Panc1 (cell line): Measurements from ENCODE around the gene C12orf42. TPM values are rescaled to one million over a fixed set of nuclear protein-coding genes. Genes with fewer than 3 reads are reported as not detected.

Source experiments
- total RNA-seq: library from RNA; stranded (reverse); gene quantifications from one replicate; pipeline ENCODE4 v1.2.1, GENCODE V29; 2021; ENCODE audit not compliant: unreplicated experiment

Gene C12orf42
- total RNA-seq, 1 experiment from 2014 or later: not detected

Other genes with a start within 250 kb of the C12orf42 start
- gene STAB2, start 91.3 kb upstream of the C12orf42 start, total RNA-seq: not detected